ENCODE results near the gene PDLIM1.

DNA sequence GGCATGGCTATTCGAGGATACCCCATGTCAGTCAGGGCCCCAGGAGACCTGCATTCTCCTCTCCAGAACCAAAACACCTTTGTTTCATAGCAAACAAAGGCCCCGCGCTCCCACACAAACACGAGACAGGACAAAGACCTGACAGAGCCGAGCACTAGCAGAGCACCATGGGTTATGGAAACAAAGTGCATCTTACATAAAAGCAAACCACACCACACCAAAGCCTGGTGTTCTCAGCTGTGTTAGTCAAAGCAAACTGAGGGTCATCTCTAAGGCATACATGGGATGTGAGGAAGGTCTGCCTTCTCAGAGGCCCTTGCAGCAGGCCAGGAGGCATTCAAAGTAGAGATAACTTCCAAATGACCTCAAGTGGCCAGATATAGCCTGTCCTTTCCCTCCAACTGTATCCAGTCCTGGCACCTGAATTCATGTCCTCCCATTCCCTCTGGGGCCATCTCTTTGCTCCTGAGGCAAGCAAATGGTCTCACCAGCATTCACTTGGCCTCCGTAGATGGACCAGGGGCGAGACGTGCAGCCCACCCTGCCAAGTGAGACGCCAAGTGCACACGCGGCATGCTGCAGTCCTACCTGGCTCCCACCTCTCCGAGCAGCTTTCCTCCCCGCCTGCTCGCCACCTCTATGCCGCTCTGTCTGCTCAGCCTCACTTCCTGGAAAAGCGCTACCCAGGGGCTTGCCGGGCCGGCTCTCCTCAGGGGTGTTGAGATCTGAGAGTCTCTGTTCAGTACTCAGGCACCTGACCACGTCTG, 45.3 kb upstream of the PDLIM1 start:
- TF ChIP-seq, protein P1, sequence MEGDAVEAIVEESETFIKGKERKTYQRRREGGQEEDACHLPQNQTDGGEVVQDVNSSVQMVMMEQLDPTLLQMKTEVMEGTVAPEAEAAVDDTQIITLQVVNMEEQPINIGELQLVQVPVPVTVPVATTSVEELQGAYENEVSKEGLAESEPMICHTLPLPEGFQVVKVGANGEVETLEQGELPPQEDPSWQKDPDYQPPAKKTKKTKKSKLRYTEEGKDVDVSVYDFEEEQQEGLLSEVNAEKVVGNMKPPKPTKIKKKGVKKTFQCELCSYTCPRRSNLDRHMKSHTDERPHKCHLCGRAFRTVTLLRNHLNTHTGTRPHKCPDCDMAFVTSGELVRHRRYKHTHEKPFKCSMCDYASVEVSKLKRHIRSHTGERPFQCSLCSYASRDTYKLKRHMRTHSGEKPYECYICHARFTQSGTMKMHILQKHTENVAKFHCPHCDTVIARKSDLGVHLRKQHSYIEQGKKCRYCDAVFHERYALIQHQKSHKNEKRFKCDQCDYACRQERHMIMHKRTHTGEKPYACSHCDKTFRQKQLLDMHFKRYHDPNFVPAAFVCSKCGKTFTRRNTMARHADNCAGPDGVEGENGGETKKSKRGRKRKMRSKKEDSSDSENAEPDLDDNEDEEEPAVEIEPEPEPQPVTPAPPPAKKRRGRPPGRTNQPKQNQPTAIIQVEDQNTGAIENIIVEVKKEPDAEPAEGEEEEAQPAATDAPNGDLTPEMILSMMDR (IDR thresholded peaks at IDR 0.05), result no peak
- TF ChIP-seq ZFX (IDR thresholded peaks at IDR 0.05; ENCODE audit: borderline replicate concordance), result no peak
